DND-41 (cell line): ENCODE measurements around the gene MUC6.

Experiments
- ATAC-seq: fragments of 200-7000 bp; cut with Tn5 transposase; 3 replicates; pipeline ENCODE4 v1.9.1; 2021; ENCODE audit warnings: low read depth; ENCODE audit not compliant: insufficient read depth
- DNase-seq: peaks from one replicate; pipeline ENCODE4 v3.0.0-alpha.2; 2020
- H2AFZ ChIP-seq: 2 replicates; pipeline ENCODE4 v1.6.0; 2012; ENCODE audit warnings: low read depth, low read length
- H3K27ac ChIP-seq: 2 replicates; pipeline ENCODE4 v1.5.1; 2012; ENCODE audit warnings: low read length, inconsistent platforms
- H3K27me3 ChIP-seq: fragments of 200-600 bp; sonication (generic); 2 replicates; pipeline ENCODE4 v1.6.0; 2012; ENCODE audit warnings: low read length, mild to moderate bottlenecking, inconsistent platforms; ENCODE audit not compliant: insufficient read depth, poor library complexity
- H3K36me3 ChIP-seq: 2 replicates; pipeline ENCODE4 v1.5.1; 2012; ENCODE audit warnings: low read length, inconsistent platforms; ENCODE audit not compliant: insufficient read depth
- H3K4me1 ChIP-seq: 2 replicates; pipeline ENCODE4 v1.5.1; 2012; ENCODE audit warnings: mild to moderate bottlenecking, low read length; ENCODE audit not compliant: insufficient read depth
- H3K4me2 ChIP-seq: 2 replicates; pipeline ENCODE4 v1.6.0; 2012; ENCODE audit warnings: mild to moderate bottlenecking, moderate library complexity, low read length, inconsistent platforms; ENCODE audit not compliant: insufficient read depth
- H3K4me3 ChIP-seq, 2 experiments: fragments of 200-600 bp in 1 of 2; shearing (Covaris generic) in 1 of 2; 2 replicates each; pipeline ENCODE4 v1.5.1; 2012 to 2016; ENCODE audit warnings: inconsistent platforms in 2 of 2, low read length in 2 of 2, mild to moderate bottlenecking in 2 of 2, low read depth in 1 of 2, moderate library complexity in 1 of 2
- H3K79me2 ChIP-seq: 2 replicates; pipeline ENCODE4 v1.6.0; 2012; ENCODE audit warnings: low read length, inconsistent platforms; ENCODE audit not compliant: insufficient read depth
- H3K9ac ChIP-seq: 2 replicates; pipeline ENCODE4 v1.6.0; 2012; ENCODE audit warnings: low read depth, mild to moderate bottlenecking, inconsistent platforms, low read length, moderate library complexity
- H3K9me3 ChIP-seq: 2 replicates; pipeline ENCODE4 v1.5.1; 2012; ENCODE audit warnings: low read length, moderate library complexity, mild to moderate bottlenecking, inconsistent platforms; ENCODE audit not compliant: insufficient read depth, severe bottlenecking
- H4K20me1 ChIP-seq: 2 replicates; pipeline ENCODE4 v1.6.0; 2012; ENCODE audit warnings: low read length; ENCODE audit not compliant: insufficient read depth
- EZH2 ChIP-seq: IDR thresholded peaks from 3 replicates; pipeline ENCODE4 v1.6.1; 2012; ENCODE audit warnings: borderline replicate concordance, low read depth, mild to moderate bottlenecking, moderate library complexity, low read length, inconsistent platforms; ENCODE audit not compliant: severe bottlenecking
- TF ChIP-seq, protein P1 (sequence below): IDR thresholded peaks from 2 replicates; pipeline ENCODE4 v1.5.1; 2012; ENCODE audit warnings: borderline replicate concordance, low read length, moderate library complexity, mild to moderate bottlenecking; ENCODE audit not compliant: poor library complexity, severe bottlenecking; ENCODE audit errors: extremely low read depth

Gene MUC6

GRCh38 chr11:1071571-1072115 is 35.1 kb upstream of the MUC6 start:
- no peaks in the 10 kb centered on the region for H4K20me1 ChIP-seq
- no peaks in the 10 kb centered on the region for H3K4me1 ChIP-seq
- ATAC-seq (no peak), DNase-seq (no peak)
- no peak overlapping the region for H3K4me3 ChIP-seq
- H3K9me3 ChIP-seq = no peaks in the 10 kb centered on the region
- no peak overlapping the region for H3K27ac ChIP-seq
- TF ChIP-seq, protein P1, sequence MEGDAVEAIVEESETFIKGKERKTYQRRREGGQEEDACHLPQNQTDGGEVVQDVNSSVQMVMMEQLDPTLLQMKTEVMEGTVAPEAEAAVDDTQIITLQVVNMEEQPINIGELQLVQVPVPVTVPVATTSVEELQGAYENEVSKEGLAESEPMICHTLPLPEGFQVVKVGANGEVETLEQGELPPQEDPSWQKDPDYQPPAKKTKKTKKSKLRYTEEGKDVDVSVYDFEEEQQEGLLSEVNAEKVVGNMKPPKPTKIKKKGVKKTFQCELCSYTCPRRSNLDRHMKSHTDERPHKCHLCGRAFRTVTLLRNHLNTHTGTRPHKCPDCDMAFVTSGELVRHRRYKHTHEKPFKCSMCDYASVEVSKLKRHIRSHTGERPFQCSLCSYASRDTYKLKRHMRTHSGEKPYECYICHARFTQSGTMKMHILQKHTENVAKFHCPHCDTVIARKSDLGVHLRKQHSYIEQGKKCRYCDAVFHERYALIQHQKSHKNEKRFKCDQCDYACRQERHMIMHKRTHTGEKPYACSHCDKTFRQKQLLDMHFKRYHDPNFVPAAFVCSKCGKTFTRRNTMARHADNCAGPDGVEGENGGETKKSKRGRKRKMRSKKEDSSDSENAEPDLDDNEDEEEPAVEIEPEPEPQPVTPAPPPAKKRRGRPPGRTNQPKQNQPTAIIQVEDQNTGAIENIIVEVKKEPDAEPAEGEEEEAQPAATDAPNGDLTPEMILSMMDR = no peak
- no peak for TF ChIP-seq EZH2
- H3K27me3 ChIP-seq = no peaks in the 10 kb centered on the region
- H3K9ac ChIP-seq = no peak overlapping the region
- no peak overlapping the region for H2AFZ ChIP-seq
- H3K79me2 ChIP-seq = no peaks in the 10 kb centered on the region
- no peaks in the 10 kb centered on the region for H3K36me3 ChIP-seq
- no peak overlapping the region for H3K4me2 ChIP-seq

- no peak overlapping the region for H2AFZ ChIP-seq
- no peaks in the 10 kb centered on the region for H3K79me2 ChIP-seq
- no peaks in the 10 kb centered on the region for H4K20me1 ChIP-seq
- no peak for DNase-seq
- no peaks in the 10 kb centered on the region for H3K9me3 ChIP-seq
- no peaks in the 10 kb centered on the region for H3K4me1 ChIP-seq
- H3K4me2 ChIP-seq = no peak overlapping the region
- no peaks in the 10 kb centered on the region for H3K27me3 ChIP-seq
- ATAC-seq = no peak
- no peak for TF ChIP-seq EZH2
- TF ChIP-seq, protein P1 = no peak
- no peak overlapping the region for H3K4me3 ChIP-seq
- no peaks in the 10 kb centered on the region for H3K36me3 ChIP-seq
- no peak overlapping the region for H3K27ac ChIP-seq
- no peak overlapping the region for H3K9ac ChIP-seq
These were observed 34.3 kb upstream of the MUC6 start for GRCh38 chr11:1070594-1071462.

DNA sequence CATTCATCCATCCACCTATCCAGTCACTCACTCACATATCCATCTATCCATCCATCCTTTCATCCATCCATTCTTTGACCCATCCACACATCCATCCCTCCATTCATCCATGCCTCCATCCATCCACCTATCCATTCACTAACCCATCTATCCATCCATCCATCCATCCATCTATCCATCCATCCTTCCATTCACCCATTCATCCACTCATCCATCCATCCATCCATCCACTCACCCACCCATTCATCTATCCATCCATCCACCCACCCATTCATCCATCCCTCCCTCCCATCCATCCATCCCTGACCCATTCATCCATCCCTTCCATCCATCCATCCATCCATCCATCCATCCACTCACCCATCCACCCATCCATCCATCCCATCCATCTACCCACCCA is 33.2 kb upstream of the MUC6 start:
- no peaks in the 10 kb centered on the region for H4K20me1 ChIP-seq
- no peaks in the 10 kb centered on the region for H3K9me3 ChIP-seq
- no peaks in the 10 kb centered on the region for H3K27me3 ChIP-seq
- no peaks in the 10 kb centered on the region for H3K79me2 ChIP-seq
- TF ChIP-seq EZH2 = no peak
- TF ChIP-seq, protein P1 = no peak
- H3K4me3 ChIP-seq = no peak overlapping the region
- no peak overlapping the region for H3K27ac ChIP-seq
- no peak overlapping the region for H3K4me2 ChIP-seq
- no peak overlapping the region for H2AFZ ChIP-seq
- no peaks in the 10 kb centered on the region for H3K4me1 ChIP-seq
- H3K36me3 ChIP-seq = no peaks in the 10 kb centered on the region
- ATAC-seq (no peak), DNase-seq (no peak)
- H3K9ac ChIP-seq = no peak overlapping the region
